Measurements from ENCODE around the gene INHBE.
"Not testable (repeated sequence)": the region's sequence is repeated elsewhere in the genome, so short reads cannot be mapped to it uniquely, and the experiment has no call there.

The INHBE gene

DNA sequence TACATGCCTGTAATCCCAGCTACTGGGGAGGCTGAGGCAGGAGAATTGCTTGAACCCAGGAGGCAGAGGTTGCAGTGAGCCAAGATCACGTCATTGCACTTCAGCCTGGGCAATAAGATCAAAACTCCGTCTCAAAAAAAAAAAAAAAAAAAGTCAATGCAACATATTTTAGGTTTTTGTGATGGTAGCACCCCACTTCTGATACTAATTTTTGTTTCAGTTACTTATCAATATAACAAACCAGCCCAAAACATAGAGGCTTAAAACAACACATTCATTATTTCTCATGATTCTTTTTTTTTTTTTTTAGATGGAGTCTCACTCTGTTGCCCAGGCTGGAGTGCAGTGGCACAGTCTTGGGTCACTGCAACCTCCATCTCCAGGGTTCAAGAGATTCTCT, 13.7 kb upstream of the INHBE start:
- DNase-seq (ENCODE audit: low read depth) = not testable (repeated sequence)

DNA sequence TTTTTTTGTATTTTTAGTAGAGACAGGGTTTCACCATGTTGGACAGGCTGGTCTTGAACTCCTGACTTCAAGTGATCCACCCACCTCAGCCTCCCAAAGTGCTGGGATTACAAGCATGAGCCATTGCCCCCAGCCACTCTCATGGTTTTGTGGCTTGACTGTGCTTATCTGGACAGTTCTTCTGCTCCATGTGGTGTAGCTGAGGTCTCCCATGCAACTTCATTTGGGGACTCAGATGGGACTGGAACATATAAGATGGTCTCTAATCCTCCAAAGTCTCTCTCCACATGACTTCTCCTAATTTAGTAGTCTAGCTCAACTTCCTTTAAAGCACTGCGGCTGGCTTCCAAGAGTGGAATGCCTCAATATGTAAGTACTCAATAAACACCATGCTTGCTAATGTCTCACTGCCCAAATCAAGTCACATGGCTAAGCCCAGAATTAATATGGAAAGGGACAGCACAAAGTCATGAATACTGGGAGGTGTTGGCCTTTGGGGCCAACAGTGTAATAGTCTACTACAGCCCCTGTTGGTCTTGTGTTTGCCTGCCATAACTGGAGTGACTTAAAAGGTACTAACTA, 13.2 kb upstream of the INHBE start:
- DNase-seq (ENCODE audit: low read depth) = no peak

DNA sequence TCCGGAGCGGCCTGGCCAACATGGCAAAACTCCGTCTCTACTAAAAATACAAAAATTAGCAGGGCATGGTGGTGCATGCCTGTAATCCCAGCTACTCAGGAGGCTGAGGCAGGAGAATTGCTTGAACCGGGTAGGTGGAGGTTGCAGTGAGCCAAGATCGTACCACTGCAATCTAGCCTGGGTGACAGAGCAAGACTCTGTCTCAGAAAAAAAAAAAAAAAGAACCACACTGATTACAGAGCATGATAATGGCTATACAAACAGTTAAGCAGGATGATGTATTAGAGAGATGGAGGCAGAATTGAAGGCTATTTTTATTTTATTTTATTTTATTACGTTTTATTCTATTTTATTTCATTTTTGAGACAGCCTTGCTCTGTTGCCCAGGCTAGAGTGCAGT, 10.8 kb upstream of the INHBE start:
- DNase-seq (ENCODE audit: low read depth) = not testable (repeated sequence)

DNA sequence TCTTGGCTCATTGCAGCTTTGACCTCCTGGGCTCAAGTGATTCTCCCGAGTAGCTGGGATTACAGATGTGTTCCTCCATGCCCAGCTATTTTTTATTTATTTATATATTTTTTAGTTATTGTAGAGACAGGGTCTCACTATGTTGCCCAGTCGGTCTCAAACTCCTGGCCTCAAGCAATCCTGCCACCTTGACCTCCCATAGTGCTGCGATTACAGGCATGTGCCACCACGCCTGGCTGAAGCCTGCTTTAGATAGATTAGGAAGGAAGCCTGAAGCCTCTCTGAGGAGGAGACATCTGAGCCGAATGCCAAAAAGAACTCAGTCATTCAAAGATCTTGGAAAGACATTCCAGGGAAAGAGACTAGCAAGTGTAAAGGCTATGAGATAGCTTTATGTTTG, 10.4 kb upstream of the INHBE start:
- no peak for DNase-seq (ENCODE audit: low read depth)

DNA sequence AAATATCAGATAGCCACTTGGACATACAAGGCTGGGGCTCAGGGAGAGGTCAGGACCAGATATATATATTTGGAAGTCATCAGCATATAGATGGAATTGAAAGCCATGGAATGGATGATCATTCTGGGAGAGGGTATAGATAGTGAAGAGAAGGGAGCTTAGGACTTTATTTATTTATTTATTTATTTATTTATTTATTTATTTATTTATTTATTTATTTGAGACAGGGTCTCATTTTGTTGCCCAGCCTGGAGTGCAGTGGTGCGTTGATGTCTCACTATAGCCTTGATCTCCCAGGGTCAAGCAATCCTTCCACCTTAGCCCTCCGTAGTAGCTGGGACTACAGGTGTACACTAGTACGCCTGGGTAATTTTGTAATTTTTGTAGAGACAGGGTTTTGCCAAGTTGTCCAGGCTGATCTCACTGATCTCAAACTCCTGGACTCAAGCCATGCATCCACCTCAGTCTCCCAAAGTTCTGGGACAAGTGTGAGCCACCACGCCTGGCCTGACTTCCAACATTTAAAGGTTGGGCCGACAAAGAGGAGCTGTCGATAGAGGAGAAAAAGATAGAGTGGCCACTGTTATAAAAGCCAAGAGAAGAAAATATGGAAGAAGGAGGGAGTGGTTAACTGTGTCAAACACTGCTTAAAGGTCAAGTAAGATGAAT, 8.7 kb upstream of the INHBE start:
- DNase-seq (ENCODE audit: low read depth) = no peak

DNA sequence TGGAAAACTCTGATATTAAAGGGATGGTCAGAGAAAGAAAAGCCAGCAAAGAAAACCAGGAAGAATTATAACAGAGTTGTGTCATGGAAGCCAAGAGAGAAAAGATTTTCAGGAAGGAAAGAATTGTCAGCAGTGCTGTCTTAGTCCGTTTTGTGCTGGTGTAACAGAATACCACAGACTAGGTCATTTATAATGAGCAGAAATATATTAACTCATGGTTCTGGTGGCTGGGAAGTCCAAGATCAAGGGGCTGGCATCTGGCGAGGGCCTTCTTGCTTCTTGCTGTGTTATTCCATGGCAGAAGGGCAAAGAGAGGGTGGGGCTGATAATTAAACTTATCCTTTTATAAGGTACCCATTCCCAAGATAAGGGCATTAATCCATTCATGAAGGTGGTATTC, 6.4 kb upstream of the INHBE start:
- no peak for DNase-seq (ENCODE audit: low read depth)

DNA sequence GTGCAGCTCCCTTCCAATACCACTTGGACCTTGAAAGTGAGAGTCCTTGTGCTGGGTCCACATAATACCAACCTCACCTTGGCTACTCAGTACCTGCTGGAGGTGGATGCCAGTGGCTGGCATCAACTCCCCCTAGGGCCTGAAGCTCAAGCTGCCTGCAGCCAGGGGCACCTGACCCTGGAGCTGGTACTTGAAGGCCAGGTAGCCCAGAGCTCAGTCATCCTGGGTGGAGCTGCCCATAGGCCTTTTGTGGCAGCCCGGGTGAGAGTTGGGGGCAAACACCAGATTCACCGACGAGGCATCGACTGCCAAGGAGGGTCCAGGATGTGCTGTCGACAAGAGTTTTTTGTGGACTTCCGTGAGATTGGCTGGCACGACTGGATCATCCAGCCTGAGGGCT, 5.7 kb upstream of the INHBE start:
- no peak for DNase-seq (ENCODE audit: low read depth)

DNA sequence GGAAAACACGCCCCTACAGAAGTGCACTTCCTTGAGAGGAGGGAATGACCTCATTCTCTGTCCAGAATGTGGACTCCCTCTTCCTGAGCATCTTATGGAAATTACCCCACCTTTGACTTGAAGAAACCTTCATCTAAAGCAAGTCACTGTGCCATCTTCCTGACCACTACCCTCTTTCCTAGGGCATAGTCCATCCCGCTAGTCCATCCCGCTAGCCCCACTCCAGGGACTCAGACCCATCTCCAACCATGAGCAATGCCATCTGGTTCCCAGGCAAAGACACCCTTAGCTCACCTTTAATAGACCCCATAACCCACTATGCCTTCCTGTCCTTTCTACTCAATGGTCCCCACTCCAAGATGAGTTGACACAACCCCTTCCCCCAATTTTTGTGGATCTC, 5.0 kb upstream of the INHBE start:
- DNase-seq (ENCODE audit: low read depth) = no peak

DNA sequence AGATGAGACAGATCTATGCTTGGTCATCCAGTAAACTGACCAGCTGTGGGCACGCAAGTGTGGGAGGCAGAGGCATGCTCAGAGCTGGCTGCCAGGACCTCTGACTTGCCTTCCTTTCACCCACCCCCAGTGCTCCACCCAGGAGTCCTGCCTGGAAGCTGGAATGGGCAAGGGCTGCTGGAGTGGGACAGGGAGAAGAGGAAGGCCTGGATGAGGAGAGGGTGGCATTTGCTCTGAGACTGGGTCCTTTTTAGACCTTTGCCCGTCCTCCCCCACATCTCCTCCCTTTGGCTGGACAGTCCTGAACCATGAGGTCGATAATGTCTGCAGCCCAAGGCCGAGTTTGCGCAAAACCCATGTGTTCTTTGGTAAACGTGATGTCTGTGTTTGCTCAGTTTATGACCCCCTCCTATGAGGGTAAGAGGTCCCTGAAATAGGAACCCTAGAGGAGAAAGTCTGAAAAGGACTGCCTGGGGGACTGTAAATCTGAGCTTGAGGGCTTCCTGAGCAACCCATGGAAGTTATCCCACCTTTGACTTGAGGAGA, 3.8 kb upstream of the INHBE start:
- DNase-seq (ENCODE audit: low read depth) = no peak

DNA sequence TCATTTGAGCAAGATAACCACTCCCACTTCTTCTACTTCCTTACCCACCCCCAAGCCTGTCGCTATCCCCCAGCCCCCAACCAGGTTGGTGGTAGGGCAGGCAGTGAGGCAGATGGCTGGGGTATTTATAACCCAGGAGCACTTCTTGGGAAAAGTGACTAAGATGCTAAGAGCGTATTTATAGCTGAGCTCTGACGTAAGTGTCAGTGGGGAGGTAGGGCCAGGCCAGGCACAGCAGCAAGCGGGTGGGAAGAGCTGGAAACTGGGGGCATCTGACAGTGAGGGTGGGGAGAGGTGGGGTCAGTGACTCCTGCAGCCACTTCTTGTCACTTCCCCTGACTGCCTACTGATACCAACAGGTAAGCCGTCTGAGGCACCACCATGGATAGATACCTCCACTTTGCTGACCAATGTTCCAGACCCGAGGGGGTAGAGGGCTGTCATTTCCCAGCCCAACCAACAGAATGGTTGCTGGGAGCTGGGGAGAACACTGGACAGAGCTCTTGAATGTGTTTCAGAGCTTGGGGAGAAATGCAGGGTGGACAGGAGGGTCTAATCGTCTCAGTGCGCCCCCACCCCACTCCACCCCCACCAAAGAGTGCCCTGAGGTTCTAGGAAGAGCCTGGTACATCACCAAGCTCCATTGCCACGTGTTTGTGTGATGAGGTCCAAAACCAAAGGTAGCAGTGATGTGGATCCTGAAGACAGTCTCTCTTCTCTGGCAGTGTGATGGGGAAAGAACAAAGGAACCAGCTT, 2.7 kb upstream of the INHBE start:
- DNase-seq (ENCODE audit: low read depth) = peak; percentile 42

DNA sequence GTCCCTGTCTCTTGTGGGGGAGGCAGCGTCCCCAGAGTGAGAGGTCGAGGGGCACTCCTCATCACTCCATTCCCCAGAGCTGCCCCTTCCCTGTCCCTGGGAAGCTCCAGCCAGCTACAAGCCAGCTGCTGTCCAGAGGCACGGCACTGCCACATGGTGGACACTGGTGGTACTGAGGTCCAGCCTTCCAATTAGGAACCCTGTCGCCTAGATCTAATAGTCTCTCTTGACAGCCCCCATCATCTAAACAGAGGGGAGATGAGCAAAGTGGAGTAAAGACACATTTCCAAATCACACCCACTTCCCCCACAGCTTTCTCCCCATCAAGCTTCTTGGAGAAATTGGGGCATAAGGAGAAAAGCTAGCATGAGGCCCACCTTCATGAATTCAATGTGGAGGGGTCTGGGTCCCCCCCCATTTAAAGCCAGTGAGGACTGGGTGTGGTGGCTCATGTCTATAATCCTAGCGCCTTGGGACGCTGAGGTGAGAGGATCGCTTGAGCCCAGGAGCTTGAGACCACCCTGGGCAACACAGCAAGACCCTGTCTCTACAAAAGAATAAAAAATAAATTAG, 2.1 kb upstream of the INHBE start:
- peak; percentile 54 for DNase-seq (ENCODE audit: low read depth)

DNA sequence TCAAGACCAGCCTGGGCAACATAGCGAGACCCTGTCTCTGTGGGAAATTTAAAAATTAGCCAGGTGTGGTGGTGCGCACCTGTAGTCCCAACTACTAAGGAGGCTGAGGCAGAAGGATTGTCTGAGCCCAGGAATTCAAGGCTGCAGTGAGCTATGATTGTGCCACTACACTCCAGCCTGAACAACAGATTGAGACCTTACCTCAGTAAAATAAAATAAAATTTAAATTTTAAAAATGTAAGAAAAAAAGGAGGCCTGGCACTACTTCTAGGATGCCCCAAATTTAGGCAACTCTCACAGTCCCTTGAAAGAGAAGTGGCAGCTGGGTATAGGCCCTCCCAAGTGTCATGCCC, 918 bp upstream of the INHBE start:
- no peak for DNase-seq (ENCODE audit: low read depth)

DNA sequence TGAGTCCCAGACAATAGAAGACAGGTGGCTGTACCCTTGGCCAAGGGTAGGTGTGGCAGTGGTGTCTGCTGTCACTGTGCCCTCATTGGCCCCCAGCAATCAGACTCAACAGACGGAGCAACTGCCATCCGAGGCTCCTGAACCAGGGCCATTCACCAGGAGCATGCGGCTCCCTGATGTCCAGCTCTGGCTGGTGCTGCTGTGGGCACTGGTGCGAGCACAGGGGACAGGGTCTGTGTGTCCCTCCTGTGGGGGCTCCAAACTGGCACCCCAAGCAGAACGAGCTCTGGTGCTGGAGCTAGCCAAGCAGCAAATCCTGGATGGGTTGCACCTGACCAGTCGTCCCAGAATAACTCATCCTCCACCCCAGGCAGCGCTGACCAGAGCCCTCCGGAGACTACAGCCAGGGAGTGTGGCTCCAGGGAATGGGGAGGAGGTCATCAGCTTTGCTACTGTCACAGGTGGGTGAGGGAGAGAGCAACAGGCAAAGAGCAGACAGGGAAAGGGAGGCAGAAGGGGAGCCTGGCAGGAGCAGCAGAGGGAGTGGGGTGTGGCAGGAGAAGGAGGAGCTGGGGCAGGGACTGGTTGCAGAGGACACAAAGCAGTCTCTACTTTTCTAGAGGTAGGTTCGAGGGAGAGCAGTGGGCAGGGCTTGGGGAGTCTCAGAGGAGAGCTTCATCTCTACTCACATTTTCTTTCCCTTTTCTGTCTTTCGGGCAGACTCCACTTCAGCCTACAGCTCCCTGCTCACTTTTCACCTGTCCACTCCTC, 452 bp downstream of the INHBE start:
- no peak for DNase-seq (ENCODE audit: low read depth)

DNA sequence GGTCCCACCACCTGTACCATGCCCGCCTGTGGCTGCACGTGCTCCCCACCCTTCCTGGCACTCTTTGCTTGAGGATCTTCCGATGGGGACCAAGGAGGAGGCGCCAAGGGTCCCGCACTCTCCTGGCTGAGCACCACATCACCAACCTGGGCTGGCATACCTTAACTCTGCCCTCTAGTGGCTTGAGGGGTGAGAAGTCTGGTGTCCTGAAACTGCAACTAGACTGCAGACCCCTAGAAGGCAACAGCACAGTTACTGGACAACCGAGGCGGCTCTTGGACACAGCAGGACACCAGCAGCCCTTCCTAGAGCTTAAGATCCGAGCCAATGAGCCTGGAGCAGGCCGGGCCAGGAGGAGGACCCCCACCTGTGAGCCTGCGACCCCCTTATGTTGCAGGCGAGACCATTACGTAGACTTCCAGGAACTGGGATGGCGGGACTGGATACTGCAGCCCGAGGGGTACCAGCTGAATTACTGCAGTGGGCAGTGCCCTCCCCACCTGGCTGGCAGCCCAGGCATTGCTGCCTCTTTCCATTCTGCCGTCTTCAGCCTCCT, 1.1 kb downstream of the INHBE start:
- DNase-seq (ENCODE audit: low read depth) = no peak

DNA sequence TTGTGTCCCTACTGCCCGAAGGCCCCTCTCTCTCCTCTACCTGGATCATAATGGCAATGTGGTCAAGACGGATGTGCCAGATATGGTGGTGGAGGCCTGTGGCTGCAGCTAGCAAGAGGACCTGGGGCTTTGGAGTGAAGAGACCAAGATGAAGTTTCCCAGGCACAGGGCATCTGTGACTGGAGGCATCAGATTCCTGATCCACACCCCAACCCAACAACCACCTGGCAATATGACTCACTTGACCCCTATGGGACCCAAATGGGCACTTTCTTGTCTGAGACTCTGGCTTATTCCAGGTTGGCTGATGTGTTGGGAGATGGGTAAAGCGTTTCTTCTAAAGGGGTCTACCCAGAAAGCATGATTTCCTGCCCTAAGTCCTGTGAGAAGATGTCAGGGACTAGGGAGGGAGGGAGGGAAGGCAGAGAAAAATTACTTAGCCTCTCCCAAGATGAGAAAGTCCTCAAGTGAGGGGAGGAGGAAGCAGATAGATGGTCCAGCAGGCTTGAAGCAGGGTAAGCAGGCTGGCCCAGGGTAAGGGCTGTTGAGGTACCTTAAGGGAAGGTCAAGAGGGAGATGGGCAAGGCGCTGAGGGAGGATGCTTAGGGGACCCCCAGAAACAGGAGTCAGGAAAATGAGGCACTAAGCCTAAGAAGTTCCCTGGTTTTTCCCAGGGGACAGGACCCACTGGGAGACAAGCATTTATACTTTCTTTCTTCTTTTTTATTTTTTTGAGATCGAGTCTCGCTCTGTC, 1.8 kb downstream of the INHBE start:
- DNase-seq (ENCODE audit: low read depth) = no peak

DNA sequence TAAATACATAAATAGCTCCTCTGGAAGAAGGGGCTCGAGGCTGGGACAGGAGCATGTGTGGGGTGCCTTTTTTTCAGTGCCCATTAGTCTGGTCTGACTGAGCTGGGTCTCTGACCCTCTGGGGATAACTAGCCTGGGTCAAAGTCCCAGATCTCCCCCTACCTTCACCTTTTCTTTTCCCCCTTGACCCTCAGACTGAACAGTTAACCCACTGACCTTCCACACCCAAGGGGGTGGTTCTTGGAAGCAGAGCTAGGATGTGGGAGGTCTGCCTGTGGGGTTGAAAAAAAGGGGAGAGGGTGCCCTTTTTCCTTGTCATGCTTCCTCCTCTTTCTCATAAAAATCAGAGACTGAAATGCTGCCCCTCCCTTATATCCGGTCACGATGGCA, 3.6 kb downstream of the INHBE start:
- DNase-seq (ENCODE audit: low read depth) = no peak

DNA sequence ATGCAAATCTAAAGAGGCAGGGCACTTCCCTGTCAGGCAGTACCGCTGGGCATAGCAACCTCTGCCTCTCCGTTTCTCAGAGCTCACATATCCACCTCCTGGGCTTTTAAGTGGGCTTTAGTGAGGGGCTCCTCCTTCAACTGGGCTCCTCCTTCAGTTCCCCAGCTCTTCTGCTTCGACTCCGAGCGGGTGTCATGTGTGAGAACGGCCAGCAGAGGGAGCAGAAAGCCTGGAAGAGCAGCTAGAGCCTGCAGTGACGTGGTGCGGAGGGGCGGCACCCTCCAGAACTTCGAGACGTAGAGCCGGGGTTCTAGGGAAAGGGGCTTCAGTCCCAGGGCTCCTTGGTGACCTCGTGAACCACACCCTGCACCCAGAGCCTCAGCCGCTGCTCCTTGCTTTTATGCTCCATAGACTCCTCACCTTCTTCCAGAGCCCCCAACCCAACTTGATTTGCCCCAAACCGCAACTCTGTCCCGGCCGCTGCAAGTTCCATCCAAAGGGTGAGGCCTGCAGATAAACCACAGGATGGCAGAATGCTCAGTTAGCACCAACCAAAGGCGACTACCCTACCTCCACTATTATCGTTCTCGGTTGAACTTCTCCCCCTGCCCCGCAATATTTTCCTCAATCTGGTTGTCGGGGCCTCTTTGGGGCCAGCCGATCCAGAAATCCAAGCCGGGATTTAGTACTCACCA, 4.1 kb downstream of the INHBE start:
- peak; percentile 94 for DNase-seq (ENCODE audit: low read depth)

DNA sequence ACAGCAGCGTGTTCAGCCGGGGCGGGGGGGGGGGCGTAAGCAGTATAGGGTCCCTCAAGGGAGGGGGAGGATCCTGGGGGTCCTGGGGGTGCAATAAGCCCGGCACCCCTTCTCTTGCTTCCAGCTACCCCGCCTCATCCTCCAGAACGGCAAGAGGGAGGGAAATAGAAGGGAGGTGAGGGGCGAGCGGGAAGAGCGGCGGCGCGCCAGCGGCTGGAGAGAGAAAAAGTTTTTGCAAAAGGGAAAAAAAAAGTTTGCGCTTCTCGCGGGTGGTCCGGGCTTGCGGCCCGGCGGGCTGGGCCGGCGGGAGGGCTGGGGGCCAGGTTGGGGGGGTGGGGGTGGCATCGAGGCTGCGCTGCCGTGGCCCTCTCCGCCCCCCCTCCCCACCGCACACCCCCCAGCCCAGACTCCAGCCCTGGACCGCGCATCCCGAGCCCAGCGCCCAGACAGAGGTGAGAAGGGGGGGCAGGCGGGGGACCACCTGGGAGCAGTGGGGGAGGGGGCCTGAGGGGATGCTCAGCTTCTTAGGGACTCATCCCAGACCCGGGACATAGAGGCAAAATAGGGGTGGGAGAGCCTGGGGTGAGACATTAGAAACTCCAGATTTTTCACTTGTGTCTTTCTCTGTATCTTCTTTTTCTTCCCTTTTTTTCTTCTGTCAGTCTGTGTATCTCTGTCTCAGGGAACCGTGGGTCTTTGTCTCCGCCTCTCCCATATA, 4.8 kb downstream of the INHBE start, which contains the start of gene GLI1:
TSS of gene GLI1 (plus strand) at position 36 of the 718 bp plus-strand sequence. CDS start 3,907 bp downstream, outside the sequence.
- DNase-seq (ENCODE audit: low read depth) = peak; percentile 28

DNA sequence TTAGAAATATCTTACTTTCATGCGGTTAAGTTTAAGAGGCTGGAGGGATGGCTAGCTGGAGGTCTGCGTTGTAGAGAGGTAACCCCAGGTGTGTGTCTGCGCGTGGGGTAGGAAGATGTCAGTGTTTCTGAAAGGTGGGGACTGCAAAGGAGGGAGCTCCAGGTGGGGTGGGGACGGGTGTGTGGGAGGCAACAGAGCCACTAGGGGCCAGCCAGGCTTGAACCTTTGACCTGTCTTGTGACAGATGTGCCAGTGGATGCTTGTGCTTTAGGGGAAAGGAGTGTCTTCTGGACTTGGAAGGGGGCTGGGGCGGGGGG, 5.3 kb downstream of the INHBE start:
- no peak for DNase-seq (ENCODE audit: low read depth)

DNA sequence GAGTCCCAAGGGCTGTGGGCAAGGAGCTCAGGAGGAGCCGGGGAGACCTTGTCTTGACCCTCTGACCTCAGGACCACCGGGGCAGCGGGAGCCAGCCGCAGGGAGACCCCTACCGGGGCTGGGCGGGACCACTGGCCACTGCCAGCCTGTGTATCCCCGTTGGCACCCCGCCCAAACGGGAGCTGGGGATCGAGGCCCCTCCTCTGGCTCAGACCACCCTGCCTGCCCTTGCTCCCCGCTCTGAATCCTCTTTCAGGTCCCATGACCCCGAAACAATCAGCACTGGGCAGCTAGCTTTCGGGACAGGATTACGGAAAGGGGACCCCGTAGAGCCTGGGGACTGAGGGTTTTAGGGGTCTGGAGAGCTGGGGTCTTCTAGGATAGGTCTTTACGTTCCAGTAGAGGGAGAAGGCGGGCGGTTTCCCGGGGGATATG, 5.8 kb downstream of the INHBE start:
- no peak for DNase-seq (ENCODE audit: low read depth)
